H4 (cell line): ENCODE measurements around the gene KCNH3. TPM values are rescaled to one million over a fixed set of nuclear protein-coding genes. Genes with fewer than 3 reads are reported as not detected.

Source experiments
- DNase-seq: peaks from one replicate; pipeline ENCODE4 v3.0.0-alpha.2; 2015; ENCODE audit warnings: low spot score
- total RNA-seq: library from RNA; depleted of rRNA; stranded (reverse); fragments of >200 nt; shearing (Covaris generic); gene quantifications from 2 replicates; pipeline ENCODE4 v1.2.3, GENCODE V29; 2014

The KCNH3 gene
- total RNA-seq, 1 experiment from 2014 or later = 1.6 TPM

DNA sequence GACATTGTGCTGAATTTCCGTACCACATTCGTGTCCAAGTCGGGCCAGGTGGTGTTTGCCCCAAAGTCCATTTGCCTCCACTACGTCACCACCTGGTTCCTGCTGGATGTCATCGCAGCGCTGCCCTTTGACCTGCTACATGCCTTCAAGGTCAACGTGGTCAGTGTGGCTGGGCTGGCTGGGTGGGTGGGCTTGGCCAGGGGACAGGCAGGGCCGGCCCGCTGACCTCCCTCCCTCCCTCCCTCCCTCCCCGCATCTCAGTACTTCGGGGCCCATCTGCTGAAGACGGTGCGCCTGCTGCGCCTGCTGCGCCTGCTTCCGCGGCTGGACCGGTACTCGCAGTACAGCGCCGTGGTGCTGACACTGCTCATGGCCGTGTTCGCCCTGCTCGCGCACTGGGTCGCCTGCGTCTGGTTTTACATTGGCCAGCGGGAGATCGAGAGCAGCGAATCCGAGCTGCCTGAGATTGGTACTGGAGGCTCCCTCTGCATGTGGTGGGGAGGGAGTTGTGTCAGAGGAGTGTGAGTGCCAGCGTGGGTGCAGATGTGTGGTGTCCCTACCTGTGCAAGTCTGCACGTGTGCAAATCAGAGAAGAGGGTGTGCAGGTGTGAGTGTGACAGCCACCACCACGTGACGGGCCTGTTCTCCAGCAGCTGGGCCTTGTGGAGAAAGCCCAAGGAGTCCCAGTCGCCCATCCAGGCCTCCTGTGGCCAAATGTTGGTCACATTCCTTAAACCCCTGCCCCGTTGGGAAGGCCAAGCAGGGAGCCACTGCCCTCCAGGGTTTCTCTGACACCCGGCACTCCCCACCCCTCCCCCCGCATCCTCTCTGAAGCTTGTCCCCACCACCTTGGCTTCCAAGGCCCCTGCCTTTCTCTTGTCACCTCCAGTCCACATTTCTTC is 5.3 kb downstream of the KCNH3 start:
- DNase-seq = no peak

DNA sequence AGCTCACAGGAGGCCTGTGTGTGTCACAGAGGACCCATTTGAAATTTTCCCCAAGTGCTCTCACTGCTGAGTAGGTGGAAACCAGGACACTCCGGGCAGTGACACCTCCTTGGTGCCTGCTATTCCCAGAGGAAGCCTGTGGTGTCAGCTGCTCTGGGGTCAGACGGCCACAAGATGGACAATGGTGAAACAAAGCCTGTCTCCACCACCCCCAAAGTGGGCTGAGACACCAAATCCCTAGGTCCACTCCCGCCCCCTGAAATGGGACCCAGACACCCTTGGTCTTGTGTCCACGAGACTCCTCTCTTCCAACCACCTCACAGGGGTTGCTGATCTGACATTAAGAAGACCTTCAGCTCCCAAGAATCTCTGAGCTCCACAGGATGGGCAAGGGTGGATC is 7.0 kb downstream of the KCNH3 start:
- no peak for DNase-seq

DNA sequence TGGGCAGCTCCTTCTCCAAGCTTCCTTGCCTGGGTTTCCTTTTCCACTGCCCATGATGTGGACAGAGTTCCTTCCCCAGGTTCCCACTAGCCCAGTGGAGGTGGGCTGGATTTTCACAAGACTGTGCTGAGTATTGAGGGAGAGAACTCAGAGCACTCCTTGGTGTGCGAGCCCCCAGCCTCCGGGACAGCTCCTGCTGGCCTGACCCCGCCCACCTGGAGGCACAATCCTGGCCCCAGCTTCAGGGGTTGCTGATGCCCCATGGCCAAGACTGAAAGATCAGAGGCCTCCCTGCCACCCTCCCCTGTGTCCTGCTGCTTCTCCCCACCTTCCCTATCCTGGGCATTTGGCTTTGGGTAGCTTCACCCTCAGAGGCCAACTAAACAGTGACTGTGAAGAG is 7.7 kb downstream of the KCNH3 start:
- no peak for DNase-seq

DNA sequence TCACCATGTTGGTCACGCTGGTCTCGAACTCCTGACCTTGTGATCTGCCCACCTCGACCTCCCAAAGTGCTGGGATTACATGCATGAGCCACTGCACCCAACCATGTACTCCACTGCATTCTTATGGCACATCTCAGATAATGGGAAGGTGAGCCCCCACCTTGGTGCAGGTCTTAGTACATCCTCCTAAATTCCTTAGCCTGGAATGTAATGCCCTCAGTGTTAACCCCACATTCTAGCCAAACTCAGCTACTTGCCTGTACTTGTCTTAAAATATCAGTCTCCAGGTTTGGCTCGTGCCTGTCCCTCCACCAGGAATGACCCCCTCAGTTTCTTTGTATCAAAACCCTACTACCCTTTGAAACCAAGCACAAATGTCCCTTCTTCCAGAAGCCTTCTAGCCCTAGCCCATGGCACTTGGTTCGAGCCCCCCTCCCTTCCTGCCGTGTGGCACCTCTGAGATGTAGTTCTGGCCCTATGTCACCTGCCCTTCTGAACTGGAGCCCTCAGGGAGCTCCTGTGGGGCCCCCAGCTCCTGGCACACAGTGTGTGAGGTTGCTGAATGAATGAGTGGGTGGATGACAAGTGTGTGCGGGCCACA is 8.4 kb downstream of the KCNH3 start:
- no peak for DNase-seq

DNA sequence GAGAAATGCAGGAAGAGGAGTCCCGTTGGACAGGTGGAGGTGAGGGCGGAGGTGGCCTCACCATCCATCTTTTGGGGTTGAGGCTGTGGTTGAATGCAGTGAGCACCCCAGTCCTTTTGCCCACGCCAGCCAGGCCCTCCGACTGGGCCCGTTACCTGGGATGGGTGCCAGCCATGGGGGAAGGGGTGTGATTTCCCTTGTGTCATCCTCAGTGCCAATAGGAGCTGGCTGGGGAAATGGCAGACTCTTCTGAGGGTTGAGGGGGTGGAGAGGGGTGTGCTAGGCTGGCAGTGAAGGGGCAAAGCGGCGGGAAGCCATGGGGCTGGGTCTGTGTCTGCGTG is 9.6 kb downstream of the KCNH3 start:
- DNase-seq = no peak

DNA sequence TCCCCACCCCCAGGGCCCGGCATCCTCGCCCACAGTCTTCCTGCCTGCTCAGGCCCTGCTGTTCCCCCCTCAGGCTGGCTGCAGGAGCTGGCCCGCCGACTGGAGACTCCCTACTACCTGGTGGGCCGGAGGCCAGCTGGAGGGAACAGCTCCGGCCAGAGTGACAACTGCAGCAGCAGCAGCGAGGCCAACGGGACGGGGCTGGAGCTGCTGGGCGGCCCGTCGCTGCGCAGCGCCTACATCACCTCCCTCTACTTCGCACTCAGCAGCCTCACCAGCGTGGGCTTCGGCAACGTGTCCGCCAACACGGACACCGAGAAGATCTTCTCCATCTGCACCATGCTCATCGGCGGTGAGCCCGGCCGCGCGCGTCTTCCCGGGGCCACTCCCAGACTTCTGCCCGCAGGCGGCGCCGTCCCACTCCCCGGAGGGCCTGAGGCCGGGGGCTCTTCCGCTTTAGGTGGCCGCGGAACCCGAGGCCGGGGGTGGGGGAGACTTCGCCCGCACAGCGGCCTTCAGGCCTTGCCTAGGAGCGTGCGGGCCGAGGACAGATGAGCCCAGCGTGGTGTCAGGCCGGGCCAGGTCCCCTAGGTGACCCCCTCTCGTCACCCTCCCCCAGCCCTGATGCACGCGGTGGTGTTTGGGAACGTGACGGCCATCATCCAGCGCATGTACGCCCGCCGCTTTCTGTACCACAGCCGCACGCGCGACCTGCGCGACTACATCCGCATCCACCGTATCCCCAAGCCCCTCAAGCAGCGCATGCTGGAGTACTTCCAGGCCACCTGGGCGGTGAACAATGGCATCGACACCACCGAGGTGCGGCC is 10.2 kb downstream of the KCNH3 start:
- DNase-seq = no peak

DNA sequence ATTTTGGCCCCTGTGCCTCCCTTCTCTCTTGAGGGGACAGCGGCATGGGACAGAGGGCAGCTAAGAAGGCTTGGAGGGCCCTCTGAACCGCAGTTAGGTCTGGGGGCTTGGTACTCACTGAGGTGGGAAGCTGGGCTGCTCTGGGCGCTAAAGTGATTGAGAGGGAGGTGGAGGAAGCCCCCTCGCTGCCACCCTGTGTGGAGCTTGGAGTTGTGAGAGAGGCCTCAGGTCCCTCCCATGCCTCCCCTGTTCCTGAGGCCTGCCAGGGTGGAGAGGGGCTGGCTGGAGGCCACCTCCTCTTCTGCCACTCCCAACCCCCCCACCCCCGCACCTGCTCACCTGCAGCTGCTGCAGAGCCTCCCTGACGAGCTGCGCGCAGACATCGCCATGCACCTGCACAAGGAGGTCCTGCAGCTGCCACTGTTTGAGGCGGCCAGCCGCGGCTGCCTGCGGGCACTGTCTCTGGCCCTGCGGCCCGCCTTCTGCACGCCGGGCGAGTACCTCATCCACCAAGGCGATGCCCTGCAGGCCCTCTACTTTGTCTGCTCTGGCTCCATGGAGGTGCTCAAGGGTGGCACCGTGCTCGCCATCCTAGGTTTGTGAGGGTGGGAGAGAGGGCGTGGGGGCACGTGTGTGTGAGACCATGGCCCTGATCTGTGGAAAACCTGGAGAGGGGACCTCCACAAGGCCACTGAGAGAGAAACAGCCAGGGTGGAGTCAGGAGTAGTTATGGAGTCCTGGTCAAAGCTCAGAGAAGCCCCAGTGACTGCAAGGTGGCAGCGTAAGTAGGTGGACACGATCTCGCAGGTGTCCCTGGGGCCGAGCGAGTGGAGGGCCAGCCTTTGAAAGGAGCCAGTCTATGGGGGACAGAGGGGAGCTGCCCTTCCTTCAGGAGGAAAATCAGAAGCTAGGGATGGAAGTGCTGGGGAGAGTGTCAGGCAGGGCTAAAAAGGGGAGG is 11.2 kb downstream of the KCNH3 start:
- DNase-seq = no peak

DNA sequence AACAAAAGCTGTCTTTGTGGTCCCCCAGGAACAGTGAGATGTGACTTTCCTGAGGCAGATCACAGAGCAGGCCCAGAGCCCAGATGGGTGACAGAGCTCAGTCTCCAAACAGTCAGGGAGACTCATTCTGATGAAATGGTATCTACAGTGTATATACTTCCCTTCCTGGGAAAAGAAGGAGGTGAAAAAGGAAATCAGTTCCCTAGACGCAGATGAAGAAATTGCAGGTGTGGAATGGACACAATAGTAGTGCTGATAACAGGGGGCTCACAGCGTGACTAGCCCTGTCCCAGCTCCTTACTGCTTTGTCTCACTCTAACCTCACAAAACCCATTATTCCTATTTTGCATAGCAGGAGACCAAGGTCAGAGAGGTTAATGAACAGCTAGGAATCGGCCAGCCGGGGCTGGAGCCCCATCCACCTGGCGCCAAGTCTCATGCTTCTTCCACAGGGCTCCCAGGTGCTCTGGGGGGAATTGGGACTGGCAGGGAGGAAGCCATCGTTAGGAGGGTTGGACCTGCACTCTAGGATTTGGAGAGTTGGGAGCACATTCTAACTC is 11.9 kb downstream of the KCNH3 start:
- DNase-seq = no peak

DNA sequence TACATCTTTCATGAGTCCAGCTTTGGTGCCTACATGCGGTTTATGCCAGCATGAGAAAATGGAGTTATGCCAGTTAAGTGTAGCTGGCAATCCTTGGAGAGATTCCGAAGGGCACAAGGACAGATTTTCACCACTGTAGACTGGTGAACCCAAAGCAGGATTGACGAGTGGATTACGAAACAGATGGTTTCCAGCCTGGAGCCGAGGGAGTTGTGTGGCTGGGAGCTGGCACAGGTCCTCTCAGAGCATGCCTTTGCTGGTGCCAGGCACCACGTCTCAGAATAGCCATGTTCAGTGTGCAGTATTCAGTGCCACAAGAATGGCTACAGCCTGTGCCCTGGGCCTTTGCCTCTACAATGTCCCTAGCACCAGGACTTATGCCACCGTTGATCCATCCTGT is 13.2 kb downstream of the KCNH3 start:
- DNase-seq = peak; percentile 25

DNA sequence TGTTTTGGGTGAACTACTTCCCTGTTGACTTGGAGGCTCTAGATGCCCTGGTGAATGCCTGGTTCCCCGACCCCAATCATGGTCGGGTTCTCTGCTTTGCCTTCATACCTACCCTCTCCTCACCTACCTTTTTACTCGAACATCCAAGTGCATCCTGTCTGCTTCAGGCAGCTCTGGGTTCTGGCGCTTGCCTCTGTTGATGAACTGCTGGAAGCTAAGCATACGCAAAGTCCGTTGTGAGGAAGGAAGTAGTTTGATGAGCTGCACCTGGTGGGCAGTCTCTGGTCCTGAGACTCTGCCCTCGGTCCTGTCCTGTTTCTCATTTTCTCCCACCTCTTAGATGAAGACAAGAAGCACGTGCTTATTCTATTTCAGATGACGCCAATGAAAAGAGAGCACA is 13.6 kb downstream of the KCNH3 start:
- DNase-seq = no peak

DNA sequence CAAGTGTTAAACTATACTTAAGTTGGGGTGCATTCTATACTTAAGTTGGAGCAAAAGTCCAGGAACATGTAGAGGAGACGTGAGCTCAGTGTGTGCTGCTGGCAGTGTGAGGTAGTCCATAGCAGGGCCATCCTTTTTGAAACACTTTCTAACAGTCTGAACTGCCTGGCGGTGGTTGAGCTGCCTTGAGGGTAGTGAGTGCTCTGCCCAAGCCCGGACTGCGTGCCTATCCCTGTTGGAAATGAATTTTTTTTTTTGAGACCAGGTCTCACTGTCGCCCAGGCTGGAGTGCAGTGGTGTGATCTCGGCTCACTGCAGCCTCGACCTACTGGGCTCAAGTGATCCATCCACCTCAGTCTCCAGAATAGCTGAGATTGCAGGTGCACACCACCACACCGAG is 14.1 kb downstream of the KCNH3 start:
- no peak for DNase-seq

DNA sequence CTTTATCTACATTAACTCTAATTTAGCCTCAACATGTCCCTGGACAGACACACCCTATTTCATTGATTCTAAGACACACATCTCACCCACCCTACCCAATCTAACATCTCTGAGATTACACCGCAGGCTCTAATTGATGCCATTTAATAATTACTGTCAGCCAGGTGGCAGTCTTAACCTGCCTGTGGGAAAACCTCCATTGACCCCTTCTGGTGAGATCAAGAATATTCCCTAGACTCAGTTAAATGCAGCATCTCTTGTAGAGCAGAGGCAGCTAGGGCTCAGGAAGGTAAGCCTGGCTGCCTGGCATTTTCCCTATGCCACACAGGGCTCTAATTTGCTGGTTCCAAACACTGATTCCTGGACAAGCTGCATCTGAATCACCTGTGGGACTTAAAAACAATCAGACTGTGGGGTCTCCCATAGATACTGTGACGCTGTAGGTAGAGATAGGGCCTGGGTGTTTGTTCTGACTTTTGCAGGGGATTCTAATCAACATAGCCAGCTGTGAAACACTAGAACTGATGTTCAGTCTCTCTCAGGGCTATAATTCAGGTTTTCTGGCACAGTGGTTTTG is 14.8 kb downstream of the KCNH3 start:
- no peak for DNase-seq

DNA sequence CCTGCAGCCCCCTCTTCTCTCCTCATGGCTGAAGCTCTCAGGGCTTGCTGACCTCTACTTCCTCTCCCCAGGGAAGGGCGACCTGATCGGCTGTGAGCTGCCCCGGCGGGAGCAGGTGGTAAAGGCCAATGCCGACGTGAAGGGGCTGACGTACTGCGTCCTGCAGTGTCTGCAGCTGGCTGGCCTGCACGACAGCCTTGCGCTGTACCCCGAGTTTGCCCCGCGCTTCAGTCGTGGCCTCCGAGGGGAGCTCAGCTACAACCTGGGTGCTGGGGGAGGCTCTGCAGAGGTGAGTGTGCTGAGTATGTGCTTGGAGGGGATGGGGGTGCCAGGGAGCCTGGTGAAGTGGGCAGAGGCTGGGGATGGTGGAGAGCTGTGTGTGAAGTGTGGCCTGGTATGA is 15.4 kb downstream of the KCNH3 start:
- DNase-seq = no peak

DNA sequence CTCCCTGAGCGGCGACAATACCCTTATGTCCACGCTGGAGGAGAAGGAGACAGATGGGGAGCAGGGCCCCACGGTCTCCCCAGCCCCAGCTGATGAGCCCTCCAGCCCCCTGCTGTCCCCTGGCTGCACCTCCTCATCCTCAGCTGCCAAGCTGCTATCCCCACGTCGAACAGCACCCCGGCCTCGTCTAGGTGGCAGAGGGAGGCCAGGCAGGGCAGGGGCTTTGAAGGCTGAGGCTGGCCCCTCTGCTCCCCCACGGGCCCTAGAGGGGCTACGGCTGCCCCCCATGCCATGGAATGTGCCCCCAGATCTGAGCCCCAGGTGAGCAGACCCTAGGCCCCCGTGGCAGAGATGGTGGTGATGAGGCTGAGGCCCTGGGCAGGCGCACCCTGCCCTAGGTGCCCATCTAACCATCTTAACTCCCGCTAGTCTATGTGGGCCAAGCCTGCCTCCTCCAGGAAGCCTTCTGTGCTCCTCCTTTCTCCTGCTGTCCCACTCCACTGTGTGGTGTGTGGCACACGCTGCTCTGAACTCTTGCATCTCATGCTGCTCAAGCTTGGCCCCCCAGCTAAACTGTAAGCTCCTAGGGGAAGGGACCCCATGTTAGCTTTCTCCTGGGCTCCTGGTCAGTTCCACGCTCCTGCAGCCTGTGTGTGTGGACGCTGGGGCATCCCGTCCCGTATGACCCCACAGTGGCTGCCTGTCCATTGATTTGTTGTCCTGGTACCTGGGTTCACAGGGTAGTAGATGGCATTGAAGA is 17.0 kb downstream of the KCNH3 start:
- DNase-seq = no peak

DNA sequence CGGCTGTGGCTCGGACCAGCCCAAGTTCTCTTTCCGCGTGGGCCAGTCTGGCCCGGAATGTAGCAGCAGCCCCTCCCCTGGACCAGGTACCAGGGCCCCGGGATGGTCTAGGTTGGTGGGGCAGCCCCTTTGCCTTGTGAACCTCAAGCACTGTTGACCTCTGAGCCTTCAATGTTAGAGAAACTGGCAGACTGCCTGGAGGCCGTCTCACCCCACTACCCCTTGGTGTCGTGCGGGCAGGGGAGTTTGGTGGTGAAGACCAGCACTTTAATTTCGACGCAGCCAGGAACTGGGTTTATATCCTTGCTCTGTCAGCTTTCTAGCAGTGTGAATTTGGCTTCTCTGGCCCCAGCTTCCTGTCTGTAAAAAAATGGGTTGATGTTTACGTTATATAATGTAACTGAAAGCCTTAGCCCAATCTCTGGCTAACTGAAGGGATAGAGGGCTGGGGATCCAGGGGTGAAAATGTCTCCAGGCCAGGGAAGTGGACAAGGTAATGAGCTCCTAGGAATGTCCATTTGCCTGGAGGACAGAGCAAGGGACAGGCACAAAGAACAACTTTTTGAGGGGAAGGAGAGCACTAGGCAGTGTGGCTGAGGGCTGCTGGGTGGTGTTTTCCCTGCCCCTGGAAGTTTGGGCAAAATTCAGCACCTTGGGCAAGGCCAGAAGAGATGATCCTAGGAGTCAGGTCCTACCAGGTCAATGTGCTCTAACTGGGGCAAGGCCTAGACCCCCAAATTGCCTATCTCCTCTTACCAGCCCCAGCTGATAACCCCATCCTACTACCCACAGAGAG is 17.8 kb downstream of the KCNH3 start:
- DNase-seq = no peak

DNA sequence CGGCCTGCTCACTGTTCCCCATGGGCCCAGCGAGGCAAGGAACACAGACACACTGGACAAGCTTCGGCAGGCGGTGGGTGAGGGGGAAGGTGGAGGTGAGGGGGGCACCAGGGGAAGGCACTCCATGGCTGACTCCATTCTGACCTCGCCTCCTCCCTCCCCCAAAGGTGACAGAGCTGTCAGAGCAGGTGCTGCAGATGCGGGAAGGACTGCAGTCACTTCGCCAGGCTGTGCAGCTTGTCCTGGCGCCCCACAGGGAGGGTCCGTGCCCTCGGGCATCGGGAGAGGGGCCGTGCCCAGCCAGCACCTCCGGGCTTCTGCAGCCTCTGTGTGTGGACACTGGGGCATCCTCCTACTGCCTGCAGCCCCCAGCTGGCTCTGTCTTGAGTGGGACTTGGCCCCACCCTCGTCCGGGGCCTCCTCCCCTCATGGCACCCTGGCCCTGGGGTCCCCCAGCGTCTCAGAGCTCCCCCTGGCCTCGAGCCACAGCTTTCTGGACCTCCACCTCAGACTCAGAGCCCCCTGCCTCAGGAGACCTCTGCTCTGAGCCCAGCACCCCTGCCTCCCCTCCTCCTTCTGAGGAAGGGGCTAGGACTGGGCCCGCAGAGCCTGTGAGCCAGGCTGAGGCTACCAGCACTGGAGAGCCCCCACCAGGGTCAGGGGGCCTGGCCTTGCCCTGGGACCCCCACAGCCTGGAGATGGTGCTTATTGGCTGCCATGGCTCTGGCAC is 18.5 kb downstream of the KCNH3 start:
- DNase-seq = no peak

DNA sequence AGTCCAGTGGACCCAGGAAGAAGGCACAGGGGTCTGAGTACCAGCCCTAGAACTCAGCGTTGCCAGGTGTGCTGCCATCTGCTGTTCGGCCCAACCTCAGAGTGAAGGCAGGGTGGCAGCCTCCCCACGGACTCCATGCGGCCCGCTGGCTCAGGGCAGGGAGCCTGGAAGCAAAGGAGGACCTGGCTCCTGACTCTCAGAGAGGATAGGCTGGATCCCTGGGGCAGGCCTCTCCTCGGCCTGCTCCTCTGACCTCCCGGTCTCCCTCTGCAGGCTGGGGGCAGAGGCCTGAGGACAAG is 19.0 kb downstream of the KCNH3 start:
- DNase-seq = no peak

DNA sequence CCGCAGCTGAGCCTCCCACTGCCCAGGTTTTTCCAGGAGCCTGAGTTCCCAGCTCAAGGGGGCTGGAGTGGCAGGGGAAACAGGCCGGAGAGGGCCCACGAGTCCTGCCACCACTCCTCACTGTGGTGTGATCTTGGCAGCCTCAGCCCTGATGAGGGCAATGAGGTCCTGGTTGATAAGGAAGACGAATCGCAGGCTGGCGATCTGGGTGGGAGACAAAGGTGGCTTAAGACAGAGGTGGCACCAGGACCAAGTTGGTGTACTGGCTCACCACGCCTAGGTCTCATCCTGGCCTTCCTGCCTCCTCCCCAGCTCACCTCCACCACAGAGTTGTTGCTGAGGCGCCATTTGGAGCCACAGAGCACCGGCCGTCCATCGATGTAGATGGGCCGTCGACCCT is 19.7 kb downstream of the KCNH3 start:
- no peak for DNase-seq
